Stomach smooth muscle (tissue), 2 donors: ENCODE measurements around the gene ZNF670.

Experiments
- H3K27ac ChIP-seq: one replicate; pipeline ENCODE4 v1.7.0; 2013; ENCODE audit warnings: mild to moderate bottlenecking, low read length, inconsistent platforms
- H3K27me3 ChIP-seq, 2 donors: one replicate each; pipeline ENCODE4 v1.7.0; 2013; ENCODE audit warnings: low read length in 2 of 2; ENCODE audit not compliant: insufficient read depth in 2 of 2, control insufficient read depth in 1 of 2
- H3K36me3 ChIP-seq, 2 donors: one replicate each; pipeline ENCODE4 v1.7.0; 2013; ENCODE audit warnings: low read length in 2 of 2; ENCODE audit not compliant: control insufficient read depth in 2 of 2, insufficient read depth in 2 of 2
- H3K4me1 ChIP-seq: one replicate; pipeline ENCODE4 v1.7.0; 2013; ENCODE audit warnings: low read length; ENCODE audit not compliant: control insufficient read depth, insufficient read depth
- H3K4me3 ChIP-seq, 2 donors: one replicate each; pipeline ENCODE4 v1.7.0; 2013; ENCODE audit warnings: low read length in 2 of 2
- H3K9ac ChIP-seq, 2 donors: one replicate each; pipeline ENCODE4 v1.7.0; 2013; ENCODE audit warnings: low read length in 2 of 2, mild to moderate bottlenecking in 1 of 2
- H3K9me3 ChIP-seq, 2 donors: one replicate each; pipeline ENCODE4 v1.7.0; 2013; ENCODE audit warnings: low read length in 2 of 2; ENCODE audit not compliant: control insufficient read depth in 2 of 2
- donor health status: healthy.
- donor health status: Pancreatic carcinoma.

Gene ZNF670

DNA sequence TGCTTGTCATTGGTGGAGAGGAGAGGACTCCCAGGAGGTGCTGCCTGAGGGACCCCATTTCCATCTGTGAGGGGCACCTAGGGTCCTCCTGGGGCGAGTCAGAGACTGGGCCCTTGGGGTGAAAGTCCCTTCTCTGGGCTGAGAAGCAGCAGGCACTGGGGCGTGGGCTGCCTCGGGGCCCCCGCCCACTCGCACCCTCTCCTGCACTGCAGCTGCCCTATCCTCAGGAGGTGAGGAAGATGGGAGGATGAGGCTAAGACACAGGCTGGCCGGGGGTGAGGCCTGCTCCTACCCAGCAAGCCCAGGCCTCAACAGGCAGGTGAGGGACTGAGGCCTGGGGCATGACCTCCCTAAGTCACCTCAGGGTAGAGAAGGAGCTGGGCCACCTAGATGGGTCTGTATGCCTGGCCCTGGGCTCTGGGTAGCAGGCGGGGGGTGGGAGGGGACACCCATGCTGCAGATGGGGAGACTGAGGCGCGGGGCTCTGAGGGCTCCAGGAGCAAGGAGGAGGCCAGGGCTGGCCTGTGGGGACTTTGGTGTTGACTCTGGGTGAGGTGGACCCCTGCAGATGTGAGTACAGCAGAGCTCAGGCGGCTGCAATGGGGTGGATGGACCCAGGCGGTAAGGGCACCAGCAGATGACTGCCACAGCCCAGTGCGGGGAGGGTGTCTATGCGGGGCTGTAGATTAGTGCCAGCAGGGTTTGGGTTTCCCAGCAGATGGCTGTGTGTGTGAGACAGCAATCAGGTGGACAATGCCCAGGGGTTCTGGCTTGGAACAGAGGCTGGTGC lies 35.9 kb upstream of the ZNF670 start:
- Histone ChIP-seq H3K4me1 (peaks cover 14% of the 10 kb centered on the region), H3K9me3 (no peaks in the 10 kb centered on the region), H3K9ac (no peak overlapping the region), H3K36me3 (no peaks in the 10 kb centered on the region), H3K27me3 (no peaks in the 10 kb centered on the region), H3K27ac (no peak overlapping the region), H3K4me3 (no peak overlapping the region)

DNA sequence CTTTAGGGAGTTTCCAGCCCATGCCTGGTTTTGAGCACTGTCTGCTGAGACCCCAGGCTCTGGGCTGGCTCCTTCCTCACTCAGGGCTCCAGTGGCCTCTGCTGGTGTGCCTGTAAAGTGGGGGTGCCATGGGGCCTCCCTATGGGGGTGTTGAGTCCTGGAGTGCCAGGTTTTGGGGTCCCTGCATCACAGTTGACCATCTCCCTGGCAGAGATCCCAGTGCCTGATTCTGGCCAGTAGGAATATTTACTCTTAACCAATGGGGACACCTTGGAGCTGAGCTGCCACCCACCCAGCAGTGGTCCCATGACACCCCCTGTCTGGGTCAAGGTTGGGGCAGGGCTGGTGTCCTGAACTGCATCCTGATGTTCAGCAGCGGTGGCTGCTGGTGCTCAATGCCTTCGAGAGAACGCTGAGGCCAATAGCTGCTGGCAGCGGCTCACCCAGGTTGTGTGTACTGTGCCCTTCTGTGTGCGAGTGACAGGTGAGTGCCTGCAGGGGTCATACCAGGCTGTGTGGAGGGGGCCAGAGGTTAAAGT lies 35.2 kb upstream of the ZNF670 start:
- no peaks in the 10 kb centered on the region for H3K27me3 ChIP-seq
- H3K4me1 ChIP-seq: peaks cover 14% of the 10 kb centered on the region
- H3K36me3 ChIP-seq: no peaks in the 10 kb centered on the region

DNA sequence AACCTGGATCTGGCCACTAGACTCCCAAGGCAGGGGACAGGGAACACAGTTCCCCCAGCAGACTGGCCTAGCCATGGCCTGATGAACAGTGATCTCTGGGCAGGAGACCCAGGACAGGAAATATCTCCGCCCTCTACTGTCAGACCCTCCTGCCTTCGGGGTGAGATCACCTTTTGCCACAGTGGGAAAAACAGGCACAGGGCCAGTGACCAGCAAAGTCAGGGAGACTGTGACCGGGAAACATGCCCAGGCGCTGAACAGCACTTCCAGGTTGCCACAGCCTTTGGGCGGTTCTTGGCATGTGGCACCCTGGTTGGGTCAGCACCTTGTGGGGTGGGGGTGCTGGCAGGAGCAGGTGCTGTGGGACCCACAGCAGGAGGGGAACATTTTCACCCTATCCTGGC lies 34.5 kb upstream of the ZNF670 start:
- H3K4me1 ChIP-seq: peaks cover 14% of the 10 kb centered on the region
- H3K9me3 ChIP-seq: no peaks in the 10 kb centered on the region
- H3K9ac ChIP-seq: no peak overlapping the region
- peaks cover 0 to under 1% of the 10 kb centered on the region in 2 donors for H3K36me3 ChIP-seq
- no peaks in the 10 kb centered on the region for H3K27me3 ChIP-seq
- H3K27ac ChIP-seq: no peak overlapping the region
- H3K4me3 ChIP-seq: no peak overlapping the region

More for the DNA sequence above, 35.2 kb upstream of the ZNF670 start:
- H3K4me3 ChIP-seq: no peak overlapping the region
- H3K9ac ChIP-seq: no peak overlapping the region
- no peak overlapping the region for H3K27ac ChIP-seq
- H3K9me3 ChIP-seq: no peaks in the 10 kb centered on the region

DNA sequence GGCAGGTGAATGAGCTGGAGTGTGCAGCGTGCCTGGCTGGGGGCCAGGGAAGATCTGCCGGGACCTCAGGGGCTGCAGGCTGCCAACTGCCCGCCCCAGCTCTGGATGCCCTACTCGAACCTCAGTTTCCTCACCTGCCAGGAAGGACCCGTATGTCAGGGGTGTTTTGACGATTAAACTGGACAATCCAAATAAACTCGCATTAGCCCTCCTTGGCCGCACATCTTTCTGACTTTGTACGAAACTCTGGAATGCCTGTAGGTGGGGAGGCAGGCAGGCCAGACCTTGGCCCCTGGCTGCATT lies 33.8 kb upstream of the ZNF670 start:
- H3K4me3 ChIP-seq: peak overlapping the region; percentile 67 to 78
- peak overlapping the region in 1 of 2 donors; percentile 44 for H3K9ac ChIP-seq
- H3K36me3 ChIP-seq: peaks cover 0 to 3% of the 10 kb centered on the region in 2 donors
- no peaks in the 10 kb centered on the region for H3K9me3 ChIP-seq
- H3K4me1 ChIP-seq: peaks cover 14% of the 10 kb centered on the region
- no peak overlapping the region for H3K27ac ChIP-seq
- H3K27me3 ChIP-seq: no peaks in the 10 kb centered on the region

DNA sequence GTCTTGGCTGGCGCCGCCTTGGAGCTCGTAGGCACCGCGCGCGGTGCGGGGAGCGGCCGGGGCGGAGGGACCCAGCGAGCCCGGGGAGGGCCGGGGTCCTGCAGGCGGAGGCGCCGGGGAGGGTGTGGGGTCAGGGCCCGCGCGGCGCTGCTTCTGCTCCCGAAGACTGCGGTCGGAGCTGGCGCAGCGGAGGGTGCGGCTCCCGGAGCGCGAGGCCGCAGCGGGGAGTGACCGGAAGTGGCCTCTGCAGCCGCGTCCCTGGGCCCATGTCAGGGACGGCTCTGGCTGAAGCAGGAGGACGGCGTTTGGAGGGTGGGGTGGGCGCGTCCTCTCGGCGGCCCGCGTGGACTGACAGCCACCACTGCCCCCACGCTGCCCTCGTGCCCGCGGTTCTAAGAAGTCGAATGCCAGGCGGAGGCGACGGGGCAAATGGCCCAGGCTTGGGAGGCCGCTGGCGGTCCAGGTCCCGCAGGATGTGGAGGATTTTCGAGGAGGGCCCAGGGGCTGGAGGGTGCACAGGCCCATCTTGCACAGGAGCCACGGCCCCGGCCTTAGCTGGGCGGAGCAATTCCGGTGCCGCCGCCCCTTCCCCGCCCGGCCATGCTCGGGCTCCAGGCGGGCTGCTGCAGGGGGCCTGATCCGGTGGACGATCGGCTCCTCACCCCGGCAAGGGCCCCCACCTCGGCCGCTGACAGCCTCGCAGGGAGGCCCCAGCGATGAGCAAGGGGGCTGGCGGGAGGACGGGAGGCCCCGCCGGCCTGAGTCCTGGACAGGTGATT lies 33.3 kb upstream of the ZNF670 start:
- Histone ChIP-seq H3K4me3 (peak overlapping the region; percentile 67 to 78), H3K4me1 (peaks cover 14% of the 10 kb centered on the region), H3K9ac (peak overlapping the region; percentile 62 to 66), H3K27me3 (no peaks in the 10 kb centered on the region), H3K36me3 (peaks cover 0 to 3% of the 10 kb centered on the region in 2 donors), H3K27ac (peak overlapping the region; percentile 53), H3K9me3 (no peaks in the 10 kb centered on the region)

DNA sequence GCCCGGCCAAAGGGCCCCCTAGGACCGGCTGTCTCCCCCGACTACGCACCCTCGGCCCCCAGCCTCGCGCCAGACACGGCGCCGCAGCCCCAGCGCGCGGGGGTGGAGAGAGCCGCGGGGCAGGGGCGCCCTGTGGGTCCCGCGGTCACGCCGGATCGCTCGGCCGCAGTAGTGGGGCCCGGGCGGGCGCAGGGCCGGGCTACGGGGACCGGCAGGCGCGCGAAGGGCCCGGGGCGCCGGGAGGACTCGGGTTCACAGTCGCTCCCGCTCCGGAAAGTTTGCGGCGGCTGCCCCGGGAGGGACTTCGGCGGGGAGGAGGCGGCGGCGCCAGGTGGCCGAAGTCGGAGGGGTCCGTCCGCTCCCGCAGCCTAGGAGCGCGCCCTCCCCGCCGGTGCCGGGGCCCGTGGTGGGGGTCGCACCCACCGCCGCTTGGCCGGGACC lies 32.7 kb upstream of the ZNF670 start:
- Histone ChIP-seq H3K27me3 (no peaks in the 10 kb centered on the region), H3K9ac (peak overlapping the region; percentile 62 to 66), H3K4me1 (peaks cover 14% of the 10 kb centered on the region), H3K27ac (peak overlapping the region; percentile 53), H3K4me3 (peak overlapping the region; percentile 67 to 78), H3K9me3 (no peaks in the 10 kb centered on the region), H3K36me3 (peaks cover 0 to 3% of the 10 kb centered on the region in 2 donors)

DNA sequence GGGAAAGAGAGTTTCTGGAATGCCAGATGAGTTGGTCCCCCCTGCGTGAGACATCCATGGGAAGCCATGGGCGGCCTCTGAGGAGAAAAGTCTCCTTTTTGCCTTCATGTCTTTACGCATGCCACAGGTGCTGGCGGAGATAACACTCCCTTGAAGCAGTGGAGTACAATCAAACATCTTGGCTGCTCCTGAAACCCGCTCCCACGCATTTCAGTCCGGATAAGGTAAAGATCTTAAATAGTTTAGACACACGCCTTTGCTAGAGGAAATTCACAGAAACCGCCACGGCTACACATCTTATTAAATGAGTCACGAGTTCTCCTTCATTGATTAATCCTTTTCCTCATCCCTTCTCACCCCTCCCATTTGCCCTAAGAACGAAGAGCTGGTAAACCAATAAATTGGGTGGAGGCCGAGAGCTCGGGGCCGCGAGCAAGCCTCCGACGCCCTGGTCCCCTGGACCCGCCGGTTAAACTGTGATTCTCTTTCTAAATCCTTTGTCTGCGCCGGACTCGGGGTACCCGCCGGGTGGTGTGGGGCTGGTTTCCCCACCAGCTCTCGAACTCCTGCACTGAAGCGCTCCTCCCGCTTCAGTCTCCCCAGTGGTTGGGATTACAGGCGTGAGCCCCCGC lies 32.1 kb upstream of the ZNF670 start:
- Histone ChIP-seq H3K4me1 (peaks cover 14% of the 10 kb centered on the region), H3K4me3 (peak overlapping the region; percentile 67 to 78), H3K27ac (peak overlapping the region; percentile 53), H3K27me3 (no peaks in the 10 kb centered on the region), H3K9me3 (no peaks in the 10 kb centered on the region), H3K9ac (peak overlapping the region; percentile 58 to 62), H3K36me3 (peaks cover 0 to 3% of the 10 kb centered on the region in 2 donors)

DNA sequence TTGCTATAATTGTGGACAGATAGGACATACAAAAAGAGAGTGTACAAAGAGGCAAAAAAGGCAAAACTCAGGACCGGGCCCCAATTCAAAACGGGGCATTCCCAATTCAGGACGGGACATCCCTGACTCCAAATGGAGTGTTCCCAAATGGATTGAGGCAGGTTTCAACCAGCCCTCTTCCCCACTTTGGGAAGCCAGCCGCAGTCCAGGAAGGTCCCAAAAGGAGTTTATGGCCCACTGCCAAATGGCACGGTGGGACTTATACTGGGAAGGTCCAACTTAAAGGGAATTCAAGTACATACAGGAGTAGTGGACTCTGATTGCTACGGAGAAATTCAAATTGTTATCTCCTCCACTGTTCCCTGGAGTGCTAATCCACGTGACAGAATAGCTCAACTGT lies 29.1 kb upstream of the ZNF670 start:
- H3K9ac ChIP-seq: no peak overlapping the region
- H3K27ac ChIP-seq: no peak overlapping the region
- no peaks in the 10 kb centered on the region for H3K27me3 ChIP-seq
- no peak overlapping the region for H3K4me3 ChIP-seq
- H3K9me3 ChIP-seq: no peaks in the 10 kb centered on the region
- peaks cover 24% of the 10 kb centered on the region for H3K4me1 ChIP-seq
- H3K36me3 ChIP-seq: peaks cover 0 to 3% of the 10 kb centered on the region in 2 donors

DNA sequence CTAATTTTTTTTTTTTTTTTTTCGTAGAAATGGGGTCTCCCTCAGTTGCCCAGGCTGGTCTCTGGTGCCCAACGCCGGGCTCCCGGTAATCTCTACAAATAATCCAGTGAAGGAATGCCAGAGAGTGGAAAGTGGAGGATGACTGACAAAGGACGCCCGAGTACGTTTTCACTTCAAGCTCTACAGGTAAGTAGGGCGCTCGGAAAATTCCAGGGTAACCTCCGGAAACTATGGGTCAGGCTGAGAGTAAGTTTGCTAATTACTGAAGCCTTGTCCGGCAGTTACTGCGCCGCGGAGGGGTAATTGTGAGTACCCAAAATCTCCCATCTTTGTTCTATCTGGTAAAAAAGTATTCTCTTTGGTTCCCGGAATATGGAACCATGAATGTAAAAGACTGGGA lies 27.4 kb upstream of the ZNF670 start:
- H3K36me3 ChIP-seq: peaks cover 4 to 8% of the 10 kb centered on the region in 2 donors
- H3K9me3 ChIP-seq: no peaks in the 10 kb centered on the region
- no peaks in the 10 kb centered on the region for H3K27me3 ChIP-seq
- H3K9ac ChIP-seq: no peak overlapping the region
- H3K4me3 ChIP-seq: no peak overlapping the region
- H3K27ac ChIP-seq: no peak overlapping the region
- peaks cover 17% of the 10 kb centered on the region for H3K4me1 ChIP-seq

DNA sequence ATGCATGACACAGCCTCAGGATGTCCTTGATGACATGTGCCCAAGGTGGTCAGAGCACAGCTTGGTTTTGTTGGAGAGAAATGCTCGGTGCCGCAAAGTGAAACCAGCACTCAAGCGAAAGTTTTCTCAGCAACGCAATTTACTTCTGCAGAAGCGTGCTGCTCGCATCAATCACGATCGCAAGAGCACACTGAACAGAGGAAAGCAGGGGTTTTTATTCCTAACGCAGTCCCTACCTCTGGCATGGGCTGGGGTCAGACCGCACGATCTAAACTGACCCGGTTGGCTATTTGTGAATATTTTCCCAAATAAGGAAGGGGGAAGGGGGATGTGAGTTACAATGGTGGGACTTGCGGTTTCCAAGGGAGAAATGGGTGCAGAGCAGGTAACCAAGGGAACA lies 26.4 kb upstream of the ZNF670 start:
- H3K27ac ChIP-seq: no peak overlapping the region
- peak overlapping the region; percentile 91 to 98 for H3K4me3 ChIP-seq
- H3K4me1 ChIP-seq: peaks cover 11% of the 10 kb centered on the region
- H3K36me3 ChIP-seq: peaks cover 12 to 17% of the 10 kb centered on the region in 2 donors
- peak overlapping the region in 1 of 2 donors; percentile 51 for H3K9ac ChIP-seq
- H3K9me3 ChIP-seq: no peaks in the 10 kb centered on the region
- H3K27me3 ChIP-seq: no peaks in the 10 kb centered on the region
